GM19452 (cell line): ENCODE measurements around the gene APOL1.
"Not testable (repeated sequence)": the region's sequence is repeated elsewhere in the genome, so short reads cannot be mapped to it uniquely, and the experiment has no call there.

ENCODE experiments used
- ATAC-seq: cut with Tn5 transposase; IDR thresholded peaks from one replicate; pipeline ENCODE4 v1.9.1; 2021; ENCODE audit not compliant: unreplicated experiment

Gene APOL1

DNA sequence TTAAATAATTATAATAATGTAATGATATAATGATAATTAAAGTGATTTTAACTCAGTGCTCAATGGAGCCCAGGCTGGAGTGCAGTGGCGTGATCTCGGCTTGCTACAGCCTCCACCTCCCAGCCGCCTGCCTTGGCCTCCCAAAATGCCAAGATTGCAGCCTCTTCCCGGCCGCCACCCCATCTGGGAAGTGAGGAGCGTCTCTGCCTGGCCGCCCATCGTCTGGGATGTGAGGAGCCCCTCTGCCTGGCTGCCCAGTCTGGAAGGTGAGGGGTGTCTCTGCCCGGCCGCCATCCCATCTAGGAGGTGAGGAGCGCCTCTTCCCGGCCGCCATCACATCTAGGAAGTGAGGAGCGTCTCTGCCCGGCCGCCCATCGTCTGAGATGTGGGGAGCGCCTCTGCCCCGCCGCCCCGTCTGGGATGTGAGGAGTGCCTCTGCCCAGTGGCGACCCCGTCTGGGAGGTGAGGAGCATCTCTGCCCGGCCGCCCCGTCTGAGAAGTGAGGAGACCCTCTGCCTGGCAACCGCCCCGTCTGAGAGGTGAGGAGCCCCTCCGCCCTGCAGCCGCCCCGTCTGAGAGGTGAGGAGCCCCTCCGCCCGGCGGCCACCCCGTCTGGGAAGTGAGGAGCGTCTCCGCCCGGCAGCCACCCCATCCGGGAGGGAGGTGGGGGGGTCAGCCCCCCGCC lies 37.6 kb downstream of the APOL1 start:
- not testable (repeated sequence) for ATAC-seq

DNA sequence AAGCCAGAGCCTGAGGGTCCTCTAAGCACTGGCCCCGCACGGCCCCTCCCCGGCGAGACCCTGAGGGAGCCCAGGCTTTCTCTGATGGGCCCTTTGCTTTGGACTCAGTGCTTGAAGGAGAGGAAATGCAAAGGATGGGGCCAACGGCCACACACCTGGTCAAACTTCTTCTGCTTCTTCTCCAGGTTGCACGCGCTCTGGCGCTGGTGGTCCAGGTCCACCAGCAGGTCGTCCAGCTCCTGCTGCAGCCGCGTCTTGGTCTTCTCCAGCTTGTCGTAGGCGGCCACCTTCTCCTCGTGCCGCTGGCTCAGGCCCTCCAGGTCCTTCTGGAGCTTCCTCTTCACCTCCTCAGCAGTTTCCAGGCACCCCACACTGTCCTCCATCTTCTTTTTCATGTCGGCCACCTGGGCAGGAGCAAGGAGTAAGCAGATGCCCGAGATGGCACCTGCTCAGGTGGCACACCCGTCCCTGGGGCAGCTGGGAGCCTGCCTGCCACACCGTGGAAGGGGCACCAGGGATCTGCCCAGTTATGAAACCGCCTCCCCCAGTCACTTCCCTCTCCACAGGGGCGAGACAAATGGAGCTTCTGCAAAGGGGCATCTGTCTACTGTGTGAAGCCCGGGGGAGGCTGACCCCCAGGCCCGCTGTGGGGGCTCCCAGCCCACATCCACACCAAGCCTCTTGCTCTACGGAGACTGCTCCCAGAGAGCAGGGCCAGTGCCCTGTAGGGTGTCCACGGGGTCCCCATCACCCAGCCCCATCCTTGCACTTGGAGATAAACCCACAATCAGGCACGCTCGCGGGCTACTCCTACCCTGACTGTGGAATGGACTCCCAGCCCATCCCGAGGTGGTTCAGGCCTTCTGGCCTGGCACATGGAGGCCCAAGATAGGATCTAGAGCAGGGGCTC lies 39.2 kb downstream of the APOL1 start:
- ATAC-seq = no peak

DNA sequence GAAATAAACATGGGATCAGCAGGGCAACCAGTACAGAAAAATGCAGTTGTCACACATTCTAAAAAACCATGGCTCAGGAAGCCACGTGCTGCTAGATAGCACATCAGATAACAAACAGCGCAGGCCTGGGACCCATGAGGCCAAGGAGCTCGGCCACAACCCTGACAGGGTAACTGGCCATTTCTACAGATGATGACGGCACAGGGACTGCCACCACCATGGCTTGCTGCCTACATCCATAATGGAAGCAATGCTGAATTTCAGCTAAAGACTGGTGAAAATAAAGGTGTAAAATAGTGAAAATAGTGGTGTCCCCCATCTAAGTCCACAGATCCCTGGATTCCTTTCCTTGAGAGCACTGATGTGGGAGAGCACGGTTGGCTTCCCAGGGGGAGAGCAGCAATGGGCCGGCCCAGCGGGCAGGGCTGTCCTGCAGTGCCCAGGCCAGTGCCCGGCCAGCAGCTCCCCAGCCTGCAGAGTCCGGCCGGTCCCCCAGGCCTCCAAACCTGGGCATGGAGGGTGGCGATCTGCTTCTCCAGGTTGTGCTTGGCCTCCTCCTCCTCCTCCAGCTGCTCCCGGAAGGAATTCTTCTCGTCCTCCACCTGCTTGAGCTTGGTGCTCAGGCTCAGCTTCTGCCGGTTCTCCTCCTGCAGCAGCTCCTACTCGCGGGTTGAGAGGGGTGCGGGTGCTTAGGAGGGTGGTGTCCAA lies 40.0 kb downstream of the APOL1 start:
- no peak for ATAC-seq

DNA sequence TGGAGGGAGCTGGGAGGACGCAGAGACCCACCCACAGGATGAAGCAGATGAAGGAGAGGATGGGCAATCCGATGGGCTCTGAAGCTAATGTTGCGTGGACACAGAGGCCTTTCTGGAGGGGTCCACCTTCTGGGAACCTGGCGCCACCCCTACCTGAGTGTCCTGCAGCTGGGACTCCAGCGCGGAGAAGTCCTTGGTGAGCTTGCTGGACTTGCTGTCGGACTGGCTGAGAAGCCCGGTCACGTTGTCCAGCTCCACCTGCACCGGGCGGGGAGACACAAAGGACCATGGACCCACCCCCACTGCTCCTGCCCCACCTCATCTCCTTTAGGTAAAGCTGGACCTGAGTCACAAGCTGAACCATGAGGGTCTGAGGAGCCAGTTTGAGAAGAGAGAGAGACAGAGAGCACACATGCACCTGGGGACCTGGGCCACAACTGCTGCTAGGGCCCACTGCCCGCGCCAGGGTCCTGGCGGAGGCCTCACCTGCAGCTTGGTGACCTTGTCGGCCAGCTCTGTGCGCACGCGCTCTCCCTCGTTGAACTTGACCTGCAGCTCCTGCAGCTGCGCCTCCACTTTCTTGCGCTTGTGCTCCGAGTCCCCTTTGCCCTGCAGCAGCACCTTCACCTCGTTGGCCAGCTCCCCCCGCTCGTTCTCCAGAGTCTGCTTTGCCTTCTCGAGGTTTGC lies 40.8 kb downstream of the APOL1 start:
- ATAC-seq = no peak

DNA sequence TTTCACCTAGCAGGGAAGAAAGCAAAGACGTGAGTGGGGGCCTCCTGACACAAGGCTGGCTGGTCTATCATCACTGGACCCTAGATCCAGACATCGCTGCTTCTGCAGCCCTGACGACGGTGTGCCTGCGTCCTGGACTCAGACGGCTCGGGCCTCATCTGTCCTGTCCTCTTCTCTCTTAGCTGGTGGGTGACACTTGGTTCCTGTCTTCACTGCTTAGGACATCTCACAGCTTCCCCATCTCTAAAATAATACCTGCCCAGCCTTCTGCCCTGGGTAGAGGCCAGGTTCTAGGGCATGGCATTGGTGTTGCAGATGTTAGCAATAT lies 41.3 kb downstream of the APOL1 start:
- no peak for ATAC-seq

DNA sequence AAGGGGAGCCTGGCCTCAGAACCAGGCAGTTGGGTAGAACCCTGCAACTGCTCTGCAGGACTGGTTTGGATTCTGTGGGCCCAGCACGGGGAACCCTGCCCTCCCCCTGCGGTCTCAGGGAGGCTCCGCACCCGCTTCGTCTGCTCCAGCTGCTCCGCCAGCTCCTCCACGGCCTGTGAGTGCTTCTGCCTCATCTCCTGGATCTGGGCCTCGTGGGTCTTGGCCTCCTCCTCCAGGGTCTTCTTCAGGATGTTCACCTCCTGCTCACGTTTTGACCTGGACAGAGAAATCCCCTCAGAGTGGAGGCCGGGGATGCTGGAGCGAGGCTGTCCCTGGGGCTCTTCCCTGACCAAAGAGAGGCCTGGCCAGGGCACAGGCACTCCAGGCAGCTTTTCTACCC lies 41.9 kb downstream of the APOL1 start:
- ATAC-seq = no peak

DNA sequence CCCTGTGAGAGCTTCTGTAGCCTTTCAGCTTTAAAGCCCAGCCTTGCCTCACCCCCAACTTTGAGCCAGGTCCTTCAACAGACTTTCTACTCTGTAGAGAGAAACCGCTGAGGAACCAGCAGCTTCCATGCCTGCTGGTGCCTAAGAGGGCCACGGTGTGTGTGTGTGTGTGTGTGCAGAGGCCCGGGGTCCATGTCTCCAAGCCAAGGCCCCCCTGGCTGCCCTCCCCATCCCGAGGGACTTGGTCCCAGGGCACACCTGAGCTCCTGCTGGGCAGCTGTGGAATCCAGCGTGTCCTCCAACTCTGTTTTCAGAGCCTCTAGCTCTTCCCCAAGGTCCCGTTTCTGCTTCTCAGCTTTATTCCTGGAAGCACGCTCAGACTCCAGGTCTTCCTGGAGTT lies 42.3 kb downstream of the APOL1 start:
- ATAC-seq = no peak

DNA sequence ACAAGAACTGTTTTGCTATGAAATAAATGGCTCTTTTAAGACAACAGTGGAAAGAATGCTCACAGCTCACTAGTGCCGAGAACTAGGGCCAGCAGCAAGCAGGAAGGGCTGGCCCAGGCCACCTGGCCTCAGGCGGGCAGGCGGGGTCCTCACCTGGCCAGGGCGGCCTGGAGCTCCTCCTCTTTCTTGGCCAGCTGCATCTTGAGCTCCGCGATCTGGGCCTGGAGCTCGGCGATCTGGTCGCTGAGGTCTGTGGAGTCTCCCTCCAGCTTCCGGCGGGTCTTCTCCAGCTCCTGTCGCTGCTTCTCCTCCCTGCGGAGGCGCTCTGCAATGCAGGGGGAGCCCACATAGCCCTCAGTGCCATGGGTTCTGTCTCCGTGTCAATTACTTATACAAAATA lies 43.8 kb downstream of the APOL1 start:
- ATAC-seq = no peak

DNA sequence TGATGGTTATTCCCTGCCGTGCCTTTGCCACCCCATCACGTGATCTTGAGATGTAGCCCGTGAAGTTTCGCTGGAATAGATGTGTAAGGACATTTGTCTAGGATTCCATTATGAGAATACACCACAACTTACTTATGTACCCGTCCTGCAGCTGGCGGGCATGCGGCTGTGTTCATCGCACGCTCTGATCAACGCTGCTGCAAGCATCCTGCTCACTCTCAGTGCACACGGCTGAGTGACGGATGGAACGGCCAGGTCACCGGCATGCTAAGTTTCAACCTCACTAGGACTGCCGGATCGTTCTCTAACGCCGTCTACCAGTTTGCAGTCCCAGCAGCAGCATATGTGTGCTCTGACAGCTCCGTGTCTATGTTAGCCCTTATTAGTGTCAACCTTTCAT lies 44.6 kb downstream of the APOL1 start:
- ATAC-seq = no peak

DNA sequence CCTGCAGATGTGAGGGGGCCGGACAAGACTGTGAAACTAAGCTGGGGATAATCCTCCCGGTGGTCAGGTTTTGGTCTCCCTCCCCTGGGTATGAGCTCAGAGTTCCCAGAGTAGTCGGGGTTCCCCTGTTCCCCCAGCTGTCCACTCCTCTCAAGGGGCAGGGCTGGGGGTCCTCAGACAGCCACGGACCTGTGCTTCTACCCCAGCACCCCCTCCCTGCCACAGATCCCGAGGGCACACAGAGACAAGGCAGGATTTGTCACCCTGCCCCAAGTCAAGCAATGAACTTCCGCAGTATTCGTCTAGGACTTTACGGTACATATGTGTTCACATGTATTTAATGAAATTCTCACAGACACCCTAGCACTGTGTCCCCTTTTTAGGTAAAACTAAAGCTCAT lies 45.2 kb downstream of the APOL1 start:
- ATAC-seq = no peak

DNA sequence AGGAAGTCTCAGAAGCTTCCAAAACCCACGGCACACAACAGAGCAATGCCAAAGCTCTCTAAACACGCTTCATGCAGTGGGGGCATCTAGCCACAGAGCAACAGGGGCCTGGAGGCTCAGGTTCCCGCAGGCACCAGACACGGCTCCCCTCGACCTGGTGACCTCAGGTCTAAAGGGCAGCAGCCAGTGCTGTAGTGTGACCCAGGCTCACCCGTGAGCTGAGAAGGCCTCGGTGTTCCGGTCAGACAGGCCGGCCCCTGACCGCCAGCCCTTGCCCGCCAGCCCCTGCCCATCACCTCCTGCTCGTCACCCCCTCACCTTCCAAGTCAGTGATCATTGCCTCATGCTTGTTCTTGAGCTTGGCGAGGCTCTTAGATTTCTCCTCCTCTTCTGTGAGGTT lies 45.7 kb downstream of the APOL1 start:
- ATAC-seq = no peak

DNA sequence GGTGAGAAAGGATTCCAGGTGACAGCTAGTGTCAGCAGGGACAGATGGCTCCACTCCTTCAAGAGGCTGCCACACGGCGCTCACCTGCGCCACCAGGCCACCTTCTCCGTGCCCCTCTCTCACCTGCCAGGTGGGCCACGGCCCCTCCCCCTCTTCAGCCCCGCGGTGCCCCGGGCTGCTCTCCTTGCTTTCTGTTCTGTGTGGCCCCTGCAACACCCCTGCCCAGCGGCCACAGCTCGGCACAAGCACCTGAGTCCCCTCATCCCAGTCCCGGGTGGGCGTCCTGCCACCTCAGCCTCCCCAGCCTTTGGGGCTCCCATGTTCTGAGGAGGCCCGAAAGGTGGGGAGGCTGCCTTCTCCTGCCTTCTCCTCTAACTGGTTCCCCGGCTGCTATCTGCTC lies 46.4 kb downstream of the APOL1 start:
- ATAC-seq = no peak

DNA sequence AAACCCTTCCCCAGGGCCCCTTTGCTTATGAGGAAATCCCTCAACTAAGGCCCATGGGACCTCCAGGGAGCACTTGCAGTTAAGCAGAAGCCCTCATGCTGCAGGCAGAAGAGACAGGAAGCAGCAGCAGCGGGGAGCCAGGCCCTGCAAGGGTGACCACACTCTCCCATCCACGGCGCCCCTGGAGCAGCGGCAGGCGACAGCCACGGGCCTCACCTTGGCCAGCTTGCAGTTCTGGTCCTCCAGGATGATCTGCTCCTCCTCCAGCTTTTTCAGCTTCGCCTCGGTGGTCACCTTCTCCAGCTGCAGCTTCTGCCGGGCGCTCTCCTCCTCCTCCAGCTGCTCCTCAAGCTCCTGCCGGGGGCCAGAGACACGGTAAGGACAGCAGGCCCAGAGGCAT lies 47.0 kb downstream of the APOL1 start:
- no peak for ATAC-seq

DNA sequence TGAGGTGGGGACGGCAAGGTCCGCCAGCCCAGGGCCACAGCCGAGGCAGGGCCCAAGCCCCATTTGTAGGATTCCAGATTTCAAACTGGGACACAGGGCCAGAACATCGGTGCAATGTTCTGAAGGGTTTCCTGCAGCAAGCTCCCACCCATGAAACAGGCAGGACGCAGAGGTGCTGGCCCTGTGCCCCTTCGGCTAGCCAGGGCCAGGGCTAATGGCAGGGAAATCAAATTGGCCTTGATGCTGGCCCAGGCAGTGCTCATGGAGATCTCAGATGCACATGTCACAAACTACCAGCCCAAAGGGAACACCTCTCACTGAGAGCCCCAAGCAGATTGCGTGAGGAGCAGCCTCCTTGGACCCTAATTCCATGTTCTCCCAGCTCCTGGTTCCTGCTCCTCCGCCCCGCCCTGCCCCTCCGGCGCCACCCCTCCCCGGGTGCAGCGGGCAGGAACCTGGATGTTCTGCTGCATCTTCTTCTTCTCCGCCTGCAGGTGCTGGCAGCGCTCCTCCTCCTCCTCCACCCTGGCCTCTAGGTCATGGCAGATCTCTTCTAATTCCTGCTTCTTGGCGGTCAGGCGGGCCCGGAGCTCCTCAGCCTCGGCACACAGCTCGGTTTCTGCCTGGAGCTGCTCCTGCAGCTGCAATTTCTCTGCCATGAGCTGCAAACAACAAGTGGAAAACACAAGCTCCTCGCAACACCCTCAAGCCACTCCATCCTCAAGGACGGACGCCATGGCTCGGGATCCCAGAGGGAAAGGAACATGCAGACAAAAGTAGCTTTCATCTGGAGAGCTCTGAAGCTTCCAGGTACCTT lies 47.7 kb downstream of the APOL1 start:
- ATAC-seq = no peak

DNA sequence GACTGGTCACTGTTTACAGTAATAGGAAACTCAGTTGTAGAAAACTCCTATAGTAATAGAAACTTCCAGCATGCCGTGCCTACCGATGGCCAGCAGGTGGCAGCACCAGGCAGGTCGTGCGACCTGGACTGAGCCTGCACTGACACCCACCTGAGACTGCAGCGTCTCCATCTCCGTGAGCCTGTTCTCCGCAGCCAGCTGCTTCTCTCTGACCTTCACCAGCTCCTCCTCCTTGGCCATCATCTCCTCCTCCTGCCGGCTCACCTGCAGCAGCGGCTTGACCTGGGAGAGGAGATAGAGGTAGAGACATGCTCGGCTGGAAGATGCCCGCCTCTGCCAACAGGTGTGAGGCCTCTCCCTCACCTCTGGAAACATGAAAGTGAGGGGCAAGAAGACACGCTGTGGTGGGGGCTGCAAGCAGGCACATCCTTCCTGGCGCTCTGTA lies 48.5 kb downstream of the APOL1 start:
- ATAC-seq = no peak

DNA sequence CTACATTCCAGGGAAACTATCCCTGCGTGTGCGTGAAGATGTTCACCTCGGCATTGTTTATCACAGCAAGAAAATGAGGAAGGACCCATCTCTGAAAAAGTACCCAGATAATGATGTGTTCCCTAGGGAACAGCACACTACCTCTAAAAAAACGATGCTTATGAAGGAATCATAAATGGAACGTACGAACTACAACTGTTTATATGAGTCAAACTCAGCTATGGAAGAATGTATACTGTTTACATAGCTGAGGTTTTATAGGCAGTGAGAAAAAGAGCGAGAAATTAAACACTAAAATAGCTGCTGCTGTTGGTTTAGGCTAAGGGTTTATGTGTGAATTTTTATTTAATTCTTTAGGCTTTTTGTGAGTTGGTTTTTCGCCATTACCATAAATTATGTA lies 48.9 kb downstream of the APOL1 start:
- ATAC-seq = no peak

DNA sequence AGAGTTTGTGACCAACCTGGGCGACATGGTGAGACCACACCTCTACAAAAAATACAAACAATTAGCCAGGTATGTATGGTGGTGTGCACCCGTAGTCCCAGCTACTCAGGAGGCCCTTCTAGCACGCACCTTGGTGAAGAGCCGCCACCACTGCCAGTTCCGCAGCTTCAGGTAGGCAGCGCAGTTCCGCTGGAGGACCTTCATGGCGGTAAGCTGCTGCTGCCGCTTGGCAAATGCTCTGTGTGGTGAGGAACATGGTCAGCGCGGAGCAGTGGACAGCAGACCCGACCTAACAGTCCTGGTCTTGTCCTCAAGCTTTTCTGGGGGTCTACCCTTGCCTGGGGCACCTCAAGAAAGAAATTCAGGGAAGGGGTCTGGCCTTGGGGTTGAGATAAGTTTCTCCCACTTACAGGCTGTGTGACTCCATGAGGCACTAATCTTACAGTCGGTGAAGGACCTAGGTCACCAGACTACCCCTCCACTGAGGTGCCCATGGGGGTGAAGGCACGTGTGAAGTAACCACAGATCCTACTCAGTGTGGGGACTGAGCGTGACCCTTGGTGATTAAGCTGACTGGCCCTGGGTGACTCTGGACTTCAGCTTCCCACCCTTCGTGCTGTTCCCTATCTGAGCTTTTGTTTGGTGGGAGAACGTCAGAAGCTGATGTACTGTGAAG lies 49.6 kb downstream of the APOL1 start:
- no peak for ATAC-seq

DNA sequence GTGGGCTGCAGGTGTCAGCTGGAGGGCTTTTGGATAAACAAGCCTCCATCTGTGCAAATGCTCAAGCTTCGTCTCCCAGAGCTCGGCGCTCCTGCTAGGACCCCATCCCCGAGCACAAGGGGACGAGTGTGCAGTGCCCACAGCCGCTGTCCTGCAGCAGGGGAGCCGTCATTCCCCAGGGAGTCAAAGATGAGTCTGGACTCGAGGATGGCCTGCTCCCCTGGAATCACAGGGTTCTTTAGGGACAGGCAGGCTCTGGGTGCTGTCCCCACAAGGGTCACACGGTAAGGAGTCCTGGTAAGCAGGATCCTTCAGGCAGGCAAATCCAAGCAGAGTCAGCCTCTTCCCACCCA lies 50.2 kb downstream of the APOL1 start:
- no peak for ATAC-seq

DNA sequence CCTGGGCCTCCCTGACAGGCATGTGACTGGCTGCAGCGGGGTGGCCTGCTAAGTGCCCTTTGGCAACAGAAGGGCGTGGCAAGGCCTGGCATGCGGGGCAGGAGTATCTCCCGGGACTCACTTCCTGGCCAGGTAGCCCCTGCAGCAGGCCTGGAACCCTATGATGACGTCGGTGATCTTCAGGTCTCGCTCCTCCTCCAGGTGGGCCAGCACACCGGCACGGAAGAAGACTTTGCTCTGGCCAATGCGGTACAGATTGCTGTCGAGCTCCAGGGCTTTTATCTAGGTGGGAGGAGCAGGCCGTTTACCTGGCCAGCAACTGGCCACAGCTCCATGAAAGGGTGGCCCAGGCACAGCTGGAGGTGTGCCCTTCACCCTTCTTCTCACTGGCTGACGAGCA lies 50.9 kb downstream of the APOL1 start:
- no peak for ATAC-seq

DNA sequence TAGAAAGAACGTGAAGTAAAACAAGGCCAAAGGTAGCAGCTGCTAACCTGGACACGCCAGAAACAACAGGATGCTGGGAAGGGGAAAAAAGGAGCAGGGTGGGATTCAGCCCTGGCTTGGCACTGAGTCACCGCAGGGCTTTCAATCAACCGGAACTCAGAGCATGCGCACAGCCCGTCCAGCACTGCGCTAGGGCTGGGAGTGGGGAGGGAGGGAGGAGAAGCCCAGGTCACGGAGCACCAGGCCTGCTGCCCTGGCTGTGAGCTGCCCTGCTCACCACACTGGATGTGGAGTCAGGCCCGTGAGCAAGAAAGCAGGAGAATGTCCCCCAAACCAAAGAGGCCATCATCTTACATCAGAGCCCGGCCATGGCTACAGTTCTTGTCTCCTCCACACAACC lies 51.5 kb downstream of the APOL1 start:
- no peak for ATAC-seq
